CD4-positive, alpha-beta T cell treated with Interleukin-4 for 4 hours (primary cell): ENCODE results near the gene NCOA3.

Source experiments
- DNase-seq: peaks from one replicate; pipeline ENCODE4 v3.0.0-alpha.2; 2020

Gene NCOA3

GRCh38 chr20:47648943-47649342 is 147.3 kb downstream of the NCOA3 start:
- no peak for DNase-seq

DNA sequence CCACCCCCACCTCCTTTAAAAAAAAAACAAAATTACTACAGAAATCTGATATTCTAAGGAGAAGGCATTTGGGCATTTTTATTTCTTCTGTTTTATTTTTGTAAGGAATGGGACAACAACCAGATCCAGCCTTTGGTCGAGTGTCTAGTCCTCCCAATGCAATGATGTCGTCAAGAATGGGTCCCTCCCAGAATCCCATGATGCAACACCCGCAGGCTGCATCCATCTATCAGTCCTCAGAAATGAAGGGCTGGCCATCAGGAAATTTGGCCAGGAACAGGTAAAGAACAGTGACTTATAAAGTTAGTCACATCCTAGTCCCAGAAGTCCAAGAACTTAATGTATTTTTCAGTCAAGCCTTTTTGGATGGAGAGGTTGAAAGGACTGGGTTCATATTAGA is 150.6 kb downstream of the NCOA3 start:
- DNase-seq = no peak

DNA sequence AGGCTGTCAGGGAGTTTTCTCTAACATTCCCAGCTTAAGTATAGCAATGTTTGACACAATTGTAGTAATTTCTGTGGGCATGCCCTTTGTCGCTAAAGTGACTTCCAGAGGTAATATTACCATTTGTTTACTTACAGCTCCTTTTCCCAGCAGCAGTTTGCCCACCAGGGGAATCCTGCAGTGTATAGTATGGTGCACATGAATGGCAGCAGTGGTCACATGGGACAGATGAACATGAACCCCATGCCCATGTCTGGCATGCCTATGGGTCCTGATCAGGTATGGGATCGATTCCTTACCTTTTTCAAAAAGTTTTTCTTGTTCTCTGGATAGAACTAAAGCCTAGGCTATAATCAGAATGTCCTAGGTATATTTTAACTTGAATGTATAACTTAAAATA is 151.1 kb downstream of the NCOA3 start:
- DNase-seq = no peak

DNA sequence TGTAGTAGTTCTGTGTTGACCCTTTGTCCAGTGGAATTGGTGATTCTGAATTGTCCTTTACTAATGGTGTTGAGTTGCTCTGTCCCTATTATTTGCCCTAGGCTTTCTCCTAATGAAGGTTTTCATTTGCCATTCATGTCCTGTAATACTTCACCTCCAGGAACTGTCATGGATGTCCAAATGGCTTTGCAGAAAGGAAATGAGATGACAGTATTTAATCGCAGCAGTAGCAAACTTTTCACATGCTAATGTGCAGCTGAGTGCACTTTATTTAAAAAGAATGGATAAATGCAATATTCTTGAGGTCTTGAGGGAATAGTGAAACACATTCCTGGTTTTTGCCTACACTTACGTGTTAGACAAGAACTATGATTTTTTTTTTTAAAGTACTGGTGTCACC is 152.2 kb downstream of the NCOA3 start:
- no peak for DNase-seq

- DNase-seq = no peak
These were observed 152.7 kb downstream of the NCOA3 start for GRCh38 chr20:47654370-47654769.

- no peak for DNase-seq
These were observed 153.9 kb downstream of the NCOA3 start for GRCh38 chr20:47655635-47656034.

DNA sequence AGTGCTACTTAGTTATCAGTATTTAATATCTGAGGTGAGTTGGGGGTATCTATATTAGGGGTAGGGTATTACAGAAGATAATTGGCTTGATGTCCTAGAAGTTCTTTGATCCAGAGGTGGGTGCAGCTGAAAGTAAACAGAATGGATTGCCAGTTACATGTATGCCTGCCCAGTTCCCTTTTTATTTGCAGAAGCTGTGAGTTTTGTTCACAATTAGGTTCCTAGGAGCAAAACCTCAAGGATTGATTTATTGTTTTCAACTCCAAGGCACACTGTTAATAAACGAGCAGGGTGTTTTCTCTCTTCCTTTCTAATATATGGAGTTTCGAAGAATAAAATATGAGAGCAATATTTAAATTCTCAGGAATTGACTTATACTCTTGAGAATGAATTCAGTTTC is 154.6 kb downstream of the NCOA3 start:
- DNase-seq = no peak

- no peak for DNase-seq
These were observed 158.4 kb downstream of the NCOA3 start for GRCh38 chr20:47659904-47660601.

- DNase-seq = no peak
These were observed 158.9 kb downstream of the NCOA3 start for GRCh38 chr20:47660602-47660905.

DNA sequence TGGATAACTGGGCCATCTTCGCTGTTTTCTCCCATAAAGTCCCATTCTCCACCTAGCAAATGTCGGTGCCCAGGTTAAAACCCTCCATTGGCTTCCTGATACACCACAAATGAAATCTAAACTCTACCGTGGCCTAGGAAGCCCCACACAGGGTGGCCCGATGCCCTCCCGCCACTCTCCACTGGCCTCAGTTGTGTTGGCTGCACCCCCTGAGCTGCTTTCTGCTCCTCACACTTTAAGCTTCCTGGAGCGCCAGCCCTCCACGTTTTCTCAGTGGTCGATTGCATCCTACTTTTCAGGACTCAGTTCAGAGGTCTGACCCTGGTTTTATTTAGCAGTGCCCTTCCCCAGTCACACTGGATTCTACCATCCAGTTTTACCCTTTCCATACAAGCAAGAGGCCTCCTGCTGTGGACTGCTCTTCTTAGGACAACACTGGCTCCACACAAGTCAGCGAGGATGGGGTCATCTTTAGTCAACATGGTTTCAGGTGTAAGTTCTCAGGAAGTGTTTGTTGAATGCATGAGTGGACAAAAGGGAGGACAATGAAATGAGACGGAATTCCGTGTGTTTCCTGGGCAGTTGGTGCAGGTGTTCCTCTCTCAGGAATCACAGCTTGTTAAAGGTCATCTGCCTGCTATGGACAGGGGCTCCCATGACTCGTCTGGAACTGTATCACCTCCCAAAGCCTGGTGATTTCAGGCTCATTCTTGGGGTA is 159.5 kb downstream of the NCOA3 start:
- no peak for DNase-seq

- no peak for DNase-seq
These were observed 160.0 kb downstream of the NCOA3 start for GRCh38 chr20:47661714-47662113.

DNA sequence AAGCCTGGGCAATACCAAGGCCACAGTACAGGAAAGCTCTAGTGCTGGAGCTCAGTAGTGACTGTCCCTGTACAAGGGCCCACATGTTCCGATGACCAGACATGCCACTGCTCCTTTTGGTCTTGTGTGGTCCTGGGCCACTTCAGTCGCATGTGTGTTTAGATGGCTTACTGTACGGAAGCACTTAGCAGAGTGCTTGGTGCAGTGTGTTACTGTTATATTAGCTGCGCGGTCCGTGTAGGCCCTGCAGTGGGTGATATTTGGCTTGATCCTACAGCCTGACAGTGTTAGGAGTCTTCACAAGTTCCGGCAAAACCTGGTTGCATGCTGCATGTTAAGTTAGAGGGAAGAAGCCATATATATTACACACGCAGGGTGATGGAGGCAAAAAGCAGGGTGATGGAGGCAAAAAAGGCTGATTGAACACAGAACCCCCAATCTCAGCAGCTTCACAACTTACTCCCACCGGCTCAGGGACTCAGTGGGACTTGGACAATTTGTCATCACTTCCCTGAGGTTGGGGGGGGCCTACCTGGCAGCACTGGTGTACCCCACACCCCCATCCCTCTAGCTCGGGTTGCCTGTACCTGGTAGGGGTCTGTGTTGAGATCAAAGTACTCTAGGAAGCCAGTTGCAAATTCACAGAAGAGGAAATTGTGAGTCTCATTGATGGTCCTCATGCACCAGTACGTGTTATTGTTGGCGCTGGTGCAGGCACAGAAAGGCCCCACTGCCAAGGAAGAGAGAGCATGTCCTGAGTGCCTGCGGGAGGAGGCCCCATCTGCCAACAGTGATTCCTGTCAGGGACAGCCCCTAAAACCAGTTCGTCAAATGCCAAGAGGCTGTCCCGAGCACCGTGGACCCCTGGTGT is 161.0 kb downstream of the NCOA3 start:
- no peak for DNase-seq

GRCh38 chr20:47663354-47664067 is 161.8 kb downstream of the NCOA3 start:
- peak; percentile 65 for DNase-seq

- no peak for DNase-seq
These were observed 162.4 kb downstream of the NCOA3 start for GRCh38 chr20:47664068-47664437.

DNA sequence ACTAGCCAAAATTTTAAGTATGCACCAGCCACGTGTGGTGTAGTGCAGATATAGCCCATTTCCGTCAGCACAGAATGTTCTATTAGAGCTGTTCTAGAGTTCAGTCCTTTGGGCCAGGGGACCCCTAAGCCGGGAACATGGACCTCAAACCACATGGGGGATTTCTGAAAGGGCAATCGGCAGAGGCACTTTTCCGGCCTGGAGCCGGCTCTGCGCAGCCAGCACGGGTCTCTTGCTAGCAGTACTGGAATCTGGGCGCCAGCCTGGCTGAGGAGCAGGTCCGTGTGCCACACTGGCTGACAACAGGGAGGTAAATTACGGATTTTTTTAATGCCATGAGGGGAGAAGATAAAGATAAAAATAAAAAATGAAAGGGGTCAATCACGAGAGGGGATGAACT is 163.1 kb downstream of the NCOA3 start:
- DNase-seq = no peak

DNA sequence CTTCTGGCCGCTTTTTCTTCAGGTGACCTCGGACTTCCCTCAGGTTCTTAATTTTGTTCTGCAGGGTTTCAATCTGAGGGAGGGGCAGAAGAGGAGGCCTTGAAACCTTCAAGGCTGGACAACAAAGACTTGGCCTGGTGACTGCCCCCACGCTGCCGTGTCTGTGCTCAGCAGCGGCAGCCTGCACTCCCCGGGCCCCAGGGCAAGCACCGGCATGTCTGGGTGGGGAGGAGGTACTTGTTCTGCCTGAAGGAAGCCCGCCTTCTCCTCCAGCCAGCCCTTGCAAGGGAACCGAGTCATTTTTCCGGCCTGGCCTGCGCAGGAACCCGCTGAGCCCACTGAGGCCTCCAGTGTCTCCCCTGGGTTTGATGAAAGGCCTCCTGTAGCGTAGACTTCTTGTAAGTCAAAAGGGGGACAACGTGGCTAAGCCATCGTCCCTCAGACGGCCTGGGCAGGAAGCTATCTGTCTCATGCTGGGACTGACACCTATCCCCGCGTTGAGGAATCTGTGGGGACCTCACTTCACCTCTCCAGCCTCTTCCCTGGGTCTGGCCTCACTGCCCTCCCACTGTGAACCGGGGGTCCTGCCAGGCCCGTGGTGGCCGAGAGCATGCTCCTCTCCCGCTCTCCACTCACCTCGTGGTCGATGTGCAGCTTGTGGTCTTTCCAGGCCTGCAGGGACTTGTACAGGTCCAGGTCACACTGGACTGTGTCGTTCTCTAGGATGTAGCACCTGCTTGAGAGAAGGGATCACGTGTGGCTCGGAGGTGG is 163.7 kb downstream of the NCOA3 start:
- DNase-seq = no peak

DNA sequence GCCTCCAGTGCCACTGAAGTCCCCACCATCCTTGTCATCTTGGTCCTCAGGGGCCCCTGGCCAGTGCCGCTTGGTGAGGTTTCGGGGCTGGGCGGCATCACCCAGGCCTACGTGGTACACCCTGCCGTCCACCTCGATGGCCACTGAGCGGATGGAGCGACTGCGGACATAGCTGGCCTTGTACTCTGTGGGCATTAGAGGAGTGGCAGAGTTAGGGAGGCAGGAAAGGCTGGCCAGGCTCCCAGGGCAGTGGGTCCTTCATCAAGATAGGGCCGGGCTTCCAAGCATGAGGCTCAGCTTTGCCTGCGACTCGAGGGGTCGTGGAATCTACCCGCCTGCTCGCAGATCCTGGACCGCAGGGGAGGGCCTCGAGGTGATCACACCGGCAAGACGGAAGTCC is 164.6 kb downstream of the NCOA3 start:
- DNase-seq = no peak

DNA sequence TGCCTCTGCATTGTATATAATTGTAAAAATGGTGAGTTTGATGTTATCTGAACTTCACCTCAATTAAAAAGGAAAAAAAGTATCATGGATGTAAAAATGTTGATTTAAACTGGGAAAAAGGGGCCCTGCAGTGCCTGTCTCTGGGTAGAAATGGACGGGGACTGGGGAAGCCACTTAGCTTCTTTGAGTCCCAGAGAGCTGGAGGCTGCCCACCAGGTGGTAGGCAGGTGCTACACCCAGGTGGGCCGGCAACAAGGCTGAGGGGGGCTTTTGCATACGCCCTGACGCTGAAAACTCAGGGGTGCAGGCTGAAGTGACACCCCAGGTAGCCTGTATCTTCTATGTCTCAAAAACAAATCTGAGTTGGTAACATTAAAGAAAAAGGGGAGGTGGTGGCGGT is 165.4 kb downstream of the NCOA3 start:
- no peak for DNase-seq

- DNase-seq = no peak
These were observed 166.0 kb downstream of the NCOA3 start for GRCh38 chr20:47667531-47668312.

DNA sequence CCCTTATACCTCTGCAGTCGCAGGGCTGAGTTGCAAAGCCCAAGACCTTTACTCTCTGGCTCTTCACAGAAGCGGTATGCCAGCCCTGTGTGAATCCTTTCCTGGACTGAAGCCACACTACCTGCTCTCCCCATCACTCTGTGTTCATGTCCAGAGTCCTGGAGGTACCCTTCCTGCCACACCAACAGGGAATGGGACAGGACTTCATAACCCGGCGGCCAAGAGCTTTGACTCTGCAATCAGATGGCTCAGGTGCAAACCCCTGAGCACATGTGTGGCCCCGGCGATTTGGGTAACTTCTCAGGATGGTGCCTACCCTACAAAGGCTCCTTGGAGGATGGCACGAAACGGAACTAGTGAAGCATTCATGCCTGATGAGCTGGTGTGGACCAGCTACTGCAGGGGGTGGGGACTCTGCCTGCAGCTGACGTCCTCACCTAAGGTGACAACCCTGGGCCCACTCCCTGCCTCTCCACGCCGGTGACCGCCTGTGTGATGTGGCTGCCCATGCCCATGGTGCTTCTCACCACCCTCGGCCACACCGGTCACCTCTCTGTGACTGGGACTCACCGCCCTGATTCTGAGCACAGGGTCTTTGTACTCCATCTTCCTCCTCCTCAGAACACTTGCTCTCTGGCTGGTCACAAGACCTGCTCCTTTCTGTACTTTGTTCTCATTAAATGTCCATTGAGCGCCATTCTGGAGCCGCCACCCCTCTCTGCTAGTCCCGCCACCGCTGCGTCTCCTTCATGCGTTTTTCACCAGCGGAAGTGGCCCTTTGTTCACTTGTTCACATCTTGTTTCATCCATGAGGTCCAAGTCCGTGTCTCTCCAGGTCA is 166.8 kb downstream of the NCOA3 start:
- no peak for DNase-seq

DNA sequence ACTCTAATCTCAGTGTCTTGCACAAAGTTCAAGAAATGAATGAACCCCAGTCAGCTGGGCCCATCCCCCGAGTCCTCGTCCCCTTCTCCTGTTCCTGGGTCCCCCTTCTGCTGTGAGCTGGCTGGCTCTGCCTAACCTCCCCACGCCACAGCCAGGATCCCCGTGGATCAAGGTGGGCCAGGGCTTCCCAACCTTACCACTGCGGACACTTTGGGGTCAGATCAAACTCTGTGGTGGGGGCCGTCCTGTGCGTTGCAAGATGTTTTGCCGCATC is 167.4 kb downstream of the NCOA3 start:
- no peak for DNase-seq
